Endothelial cell of umbilical vein (primary cell): ENCODE results near the gene PIGH. TPM values are rescaled to one million over a fixed set of nuclear protein-coding genes. Genes with fewer than 3 reads are reported as not detected.

Experiments
- BruUV-seq: library from RNA; stranded (reverse); fragments of 400-500 nt; replicated peaks from 2 replicates; lab custom pipeline; 2021; lab: Mats Ljungman, UMichigan
- CTCF ChIA-PET: fragments of 300-600, 350-600 bp; sonication (Branson Sonifier 250); formaldehyde crosslinking; loops from one replicate; lab custom pipeline; 2021; ENCODE audit warnings: antibody characterized with exemption, inconsistent platforms; lab: Charles Lee
- POLR2A ChIA-PET: fragments of 300-600, 350-600 bp; sonication (Branson Sonifier 250); formaldehyde crosslinking; loops from one replicate; lab custom pipeline; 2021; ENCODE audit warnings: antibody characterized with exemption, inconsistent platforms; lab: Charles Lee
- DNase-seq: peaks from one replicate; pipeline ENCODE4 v3.0.0-alpha.2; 2011; ENCODE audit warnings: low read depth, low spot score
- FAIRE-seq: peaks from 2 replicates; lab custom pipeline; 2011; peaks lifted over from hg19 to GRCh38; lab: Jason Lieb, UNC
- H2AFZ ChIP-seq: 2 replicates; pipeline ENCODE4 v1.6.0; 2012; ENCODE audit warnings: low read depth, low read length, control low read depth, inconsistent platforms
- H3K27ac ChIP-seq: 2 replicates; pipeline ENCODE4 v1.5.1; 2011; ENCODE audit warnings: low read depth, mild to moderate bottlenecking, control low read depth, low read length, moderate library complexity; ENCODE audit not compliant: insufficient read depth
- H3K27me3 ChIP-seq, 2 experiments: 2 replicates each; pipeline versions ENCODE4 v1.6.0 to v1.6.1; 2011; ENCODE audit warnings: low read length in 2 of 2, mixed read lengths in 1 of 2; ENCODE audit not compliant: control insufficient read depth in 2 of 2, insufficient read depth in 2 of 2
- H3K36me3 ChIP-seq, 2 experiments: 2 replicates in 1 of 2; 3 replicates in 1 of 2; pipeline ENCODE4 v1.5.1; 2011; ENCODE audit warnings: low read length in 2 of 2, mild to moderate bottlenecking in 1 of 2, moderate library complexity in 1 of 2; ENCODE audit not compliant: control insufficient read depth in 2 of 2, insufficient read depth in 2 of 2; ENCODE audit errors: extremely low read depth in 1 of 2
- H3K4me1 ChIP-seq: 3 replicates; pipeline ENCODE4 v1.5.1; 2011; ENCODE audit warnings: mild to moderate bottlenecking, low read length; ENCODE audit not compliant: control insufficient read depth, insufficient read depth; ENCODE audit errors: extremely low read depth
- H3K4me2 ChIP-seq: 2 replicates; pipeline ENCODE4 v1.6.1; 2011; ENCODE audit warnings: low read length, control low read depth, mixed read lengths; ENCODE audit not compliant: insufficient read depth
- H3K4me3 ChIP-seq, 3 experiments: fragments of 200-600 bp in 1 of 3; sonication (generic), shearing (Covaris generic) in 1 of 3; replicated peaks in 1 of 3; 2 replicates each; pipeline ENCODE4 v1.5.1; 2011 to 2016; ENCODE audit warnings: control low read depth in 3 of 3, low read length in 3 of 3, mild to moderate bottlenecking in 2 of 3, inconsistent platforms in 1 of 3, low read depth in 1 of 3, moderate library complexity in 1 of 3; ENCODE audit not compliant: insufficient read depth in 1 of 3
- H3K79me2 ChIP-seq: 2 replicates; pipeline ENCODE4 v1.6.0; 2012; ENCODE audit warnings: low read length, inconsistent platforms; ENCODE audit not compliant: control insufficient read depth, insufficient read depth
- H3K9ac ChIP-seq: replicated peaks from 2 replicates; pipeline ENCODE3; 2011; ENCODE audit warnings: low read length, control low read depth; ENCODE audit not compliant: insufficient read depth; ENCODE audit errors: extremely low read depth
- H3K9me1 ChIP-seq: replicated peaks from 3 replicates; pipeline ENCODE4 v1.6.0; 2011; ENCODE audit warnings: mild to moderate bottlenecking, low read length; ENCODE audit not compliant: control insufficient read depth, insufficient read depth; ENCODE audit errors: extremely low read depth
- H3K9me3 ChIP-seq: replicated peaks from 2 replicates; pipeline ENCODE4 v1.5.1; 2012; ENCODE audit warnings: low read length, inconsistent platforms; ENCODE audit not compliant: control insufficient read depth, insufficient read depth
- H4K20me1 ChIP-seq: replicated peaks from 2 replicates; pipeline ENCODE3; 2011; ENCODE audit warnings: mild to moderate bottlenecking, low read length; ENCODE audit not compliant: control insufficient read depth, insufficient read depth; ENCODE audit errors: extremely low read depth
- EZH2 ChIP-seq: IDR thresholded peaks from 2 replicates; pipeline ENCODE4 v1.6.1; 2012; ENCODE audit warnings: borderline replicate concordance, low read depth, mild to moderate bottlenecking, moderate library complexity, low read length, inconsistent platforms; ENCODE audit not compliant: severe bottlenecking
- FOS ChIP-seq: IDR thresholded peaks from 2 replicates; pipeline ENCODE4 v1.6.1; 2011; ENCODE audit warnings: mild to moderate bottlenecking, low read length, moderate library complexity, borderline replicate concordance; ENCODE audit not compliant: insufficient read depth
- GATA2 ChIP-seq: IDR thresholded peaks from 2 replicates; pipeline ENCODE4 v1.7.0; 2011; ENCODE audit warnings: low read depth, mild to moderate bottlenecking, moderate library complexity, mixed read lengths, low read length; ENCODE audit not compliant: insufficient read length, insufficient read depth
- JUN ChIP-seq: IDR thresholded peaks from 2 replicates; pipeline ENCODE4 v1.6.1; 2011; ENCODE audit warnings: borderline replicate concordance, low read depth; ENCODE audit not compliant: insufficient read length, insufficient read depth
- MYC ChIP-seq: IDR thresholded peaks from one replicate; pipeline ENCODE4 v1.6.1; 2011; ENCODE audit warnings: mild to moderate bottlenecking, low read depth, low read length
- POLR2A ChIP-seq: IDR thresholded peaks from 2 replicates; pipeline ENCODE4 v1.6.1; 2012; ENCODE audit warnings: low read depth, mild to moderate bottlenecking, control low read depth, low read length
- POLR2AphosphoS5 ChIP-seq: IDR thresholded peaks from 2 replicates; pipeline ENCODE4 v1.6.1; 2012; ENCODE audit warnings: low read depth, mild to moderate bottlenecking, control low read depth, low read length, moderate library complexity; ENCODE audit not compliant: insufficient read depth
- dilution Hi-C: fragments of 300-500 bp; cut with MboI; formaldehyde crosslinking; loops from one replicate; pipeline ENCODE4 v1.15.0; 2019; ENCODE audit warnings: low sequenced_read_pairs; ENCODE audit not compliant: extremely low pct_ligation_motif_present
- intact Hi-C: fragments of 100-400 bp; cut with micrococcal nuclease; formaldehyde crosslinking; loops from one replicate; pipeline ENCODE4 v1.10.0; 2022
- polyA plus RNA-seq, 4 experiments: library from polyadenylated mRNA; depleted of rRNA in 3 of 4; stranded (reverse) in 3 of 4; unstranded in 1 of 4; fragments of >200 nt; gene quantifications; 2 replicates each; pipeline versions ENCODE4 v1.2.1 to v1.2.3, GENCODE V29; 2011 to 2012; ENCODE audit warnings: missing spikeins in 1 of 4
- total RNA-seq: library from RNA; stranded (reverse); gene quantifications from 2 replicates; pipeline ENCODE4 v1.2.3, GENCODE V29; 2021
- TF ChIP-seq, protein P1 (sequence below): IDR thresholded peaks from 2 replicates; pipeline ENCODE4 v1.6.1; 2011; ENCODE audit not compliant: insufficient read depth, insufficient read length
- TF ChIP-seq, protein P2 (sequence below), 2 donors: IDR thresholded peaks; 1 replicate in 1 of 2; 2 replicates in 1 of 2; pipeline ENCODE4 v1.5.1; 2011; ENCODE audit warnings: low read length in 2 of 2, mild to moderate bottlenecking in 2 of 2, moderate library complexity in 2 of 2, control low read depth in 1 of 2, inconsistent platforms in 1 of 2, low read depth in 1 of 2; ENCODE audit not compliant: insufficient read depth in 1 of 2; ENCODE audit errors: extremely low read depth in 1 of 2

Gene PIGH
- total and polyA plus RNA-seq, 2 donors (not counting 3 experiments of a cell fraction or from before 2014, with no cell fraction given), result 12.3 to 18.0 TPM

DNA sequence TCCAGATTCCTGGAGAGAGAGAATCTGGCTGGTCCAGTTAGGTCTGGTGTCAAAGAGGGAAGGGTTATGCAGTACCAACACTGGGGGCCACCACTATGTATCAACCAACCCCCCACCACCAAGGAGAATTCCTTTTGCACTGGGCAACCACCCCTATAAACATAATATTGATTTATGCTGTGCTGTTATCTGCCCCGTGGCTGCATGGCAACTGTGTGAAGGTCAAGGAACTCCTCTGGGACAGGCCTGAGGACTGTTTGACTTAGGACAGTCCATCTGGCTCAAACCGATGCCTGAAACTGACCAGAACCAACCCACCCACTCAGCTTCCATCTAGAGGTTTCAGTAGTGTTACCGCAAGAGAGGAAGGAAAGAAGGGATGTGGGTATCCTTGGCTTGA, 46.5 kb downstream of the PIGH start:
- H3K79me2 ChIP-seq, result no peaks in the 10 kb centered on the region
- no peaks in the 10 kb centered on the region for H3K36me3 ChIP-seq
- intact Hi-C loops, result no loop called here
- H3K9me3 ChIP-seq, result no peaks in the 10 kb centered on the region
- H3K27me3 ChIP-seq, result peaks cover 0 to 7% of the 10 kb centered on the region in 2 experiments
- H3K4me3 ChIP-seq, result no peak overlapping the region
- H3K9ac ChIP-seq, result no peak overlapping the region
- no peak for FAIRE-seq
- no peak overlapping the region for H3K4me2 ChIP-seq
- dilution Hi-C loops, result no loop called here
- BruUV-seq, result no TSS peak
- TF ChIP-seq EZH2 (no peak), JUN (no peak)
- ChIA-PET POLR2A (no interaction called here), CTCF (interaction anchor here (3.0 to 5.3 kb wide), 2 partner anchors 17 to 27 kb away, joined by 9 to 40 read pairs; no protein-coding TSS in a partner anchor)
- no peaks in the 10 kb centered on the region for H4K20me1 ChIP-seq
- no peak overlapping the region for H2AFZ ChIP-seq
- DNase-seq, result no peak
- no peaks in the 10 kb centered on the region for H3K4me1 ChIP-seq
- H3K27ac ChIP-seq, result no peak overlapping the region
- H3K9me1 ChIP-seq, result no peaks in the 10 kb centered on the region

DNA sequence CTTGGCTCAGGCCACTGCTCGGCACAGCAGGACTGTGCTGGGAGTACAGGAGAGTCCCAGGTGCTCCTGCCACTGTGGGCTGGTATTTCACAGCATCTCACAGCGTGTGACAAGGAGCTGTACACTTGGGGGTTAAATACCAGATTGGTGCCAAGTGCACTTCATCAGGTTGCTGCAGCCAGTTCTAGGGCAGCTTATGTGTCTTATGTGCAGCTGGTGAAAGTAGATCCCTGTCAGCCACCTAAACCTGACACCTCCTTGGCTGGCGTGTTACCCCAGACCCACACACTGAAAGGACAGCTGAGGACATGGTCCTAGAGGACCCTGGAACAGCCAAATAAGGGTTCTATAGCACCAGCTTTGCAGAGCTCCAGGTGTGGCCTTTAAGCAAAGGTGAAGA, 48.1 kb downstream of the PIGH start:
- no peaks in the 10 kb centered on the region for H3K36me3 ChIP-seq
- H3K4me2 ChIP-seq, result no peak overlapping the region
- intact Hi-C loops (no loop called here), dilution Hi-C loops (no loop called here)
- ChIA-PET CTCF (interaction anchor here (1.2 to 3.0 kb wide), 2 partner anchors 19 to 125 kb away, joined by 3 to 9 read pairs; no protein-coding TSS in a partner anchor), POLR2A (interaction anchor here (1.1 kb wide), 1 partner anchor 10 kb away, joined by 5 read pairs; no protein-coding TSS in a partner anchor)
- H3K27ac ChIP-seq, result no peak overlapping the region
- no peaks in the 10 kb centered on the region for H3K9me1 ChIP-seq
- H2AFZ ChIP-seq, result no peak overlapping the region
- no peak overlapping the region for H3K4me3 ChIP-seq
- TF ChIP-seq GATA2, result no peak
- TF ChIP-seq FOS, result no peak
- TF ChIP-seq, protein P1, sequence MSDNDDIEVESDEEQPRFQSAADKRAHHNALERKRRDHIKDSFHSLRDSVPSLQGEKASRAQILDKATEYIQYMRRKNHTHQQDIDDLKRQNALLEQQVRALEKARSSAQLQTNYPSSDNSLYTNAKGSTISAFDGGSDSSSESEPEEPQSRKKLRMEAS, result no peak
- TF ChIP-seq POLR2AphosphoS5, result no peak
- TF ChIP-seq EZH2, result no peak
- TF ChIP-seq MYC, result no peak
- no peak for TF ChIP-seq JUN
- TF ChIP-seq, protein P2, sequence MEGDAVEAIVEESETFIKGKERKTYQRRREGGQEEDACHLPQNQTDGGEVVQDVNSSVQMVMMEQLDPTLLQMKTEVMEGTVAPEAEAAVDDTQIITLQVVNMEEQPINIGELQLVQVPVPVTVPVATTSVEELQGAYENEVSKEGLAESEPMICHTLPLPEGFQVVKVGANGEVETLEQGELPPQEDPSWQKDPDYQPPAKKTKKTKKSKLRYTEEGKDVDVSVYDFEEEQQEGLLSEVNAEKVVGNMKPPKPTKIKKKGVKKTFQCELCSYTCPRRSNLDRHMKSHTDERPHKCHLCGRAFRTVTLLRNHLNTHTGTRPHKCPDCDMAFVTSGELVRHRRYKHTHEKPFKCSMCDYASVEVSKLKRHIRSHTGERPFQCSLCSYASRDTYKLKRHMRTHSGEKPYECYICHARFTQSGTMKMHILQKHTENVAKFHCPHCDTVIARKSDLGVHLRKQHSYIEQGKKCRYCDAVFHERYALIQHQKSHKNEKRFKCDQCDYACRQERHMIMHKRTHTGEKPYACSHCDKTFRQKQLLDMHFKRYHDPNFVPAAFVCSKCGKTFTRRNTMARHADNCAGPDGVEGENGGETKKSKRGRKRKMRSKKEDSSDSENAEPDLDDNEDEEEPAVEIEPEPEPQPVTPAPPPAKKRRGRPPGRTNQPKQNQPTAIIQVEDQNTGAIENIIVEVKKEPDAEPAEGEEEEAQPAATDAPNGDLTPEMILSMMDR (IDR thresholded peaks at IDR 0.05; ENCODE audit: extremely low read depth in 1 of 2, insufficient read depth in 1 of 2, low read depth in 1 of 2, low read length in 2 of 2), result no peak
- no peak for TF ChIP-seq POLR2A
- no peak overlapping the region for H3K9ac ChIP-seq
- H4K20me1 ChIP-seq, result no peaks in the 10 kb centered on the region
- H3K27me3 ChIP-seq, result peaks cover 0 to 13% of the 10 kb centered on the region in 2 experiments
- DNase-seq (no peak), FAIRE-seq (no peak)
- BruUV-seq, result no TSS peak
- no peaks in the 10 kb centered on the region for H3K9me3 ChIP-seq
- no peaks in the 10 kb centered on the region for H3K79me2 ChIP-seq
- H3K4me1 ChIP-seq, result no peaks in the 10 kb centered on the region
